Neutrophil (primary cell): ENCODE data around the gene B4GALNT3.
A peak's percentile ranks its signal among the peaks of the same experiment; 100 is the strongest.

ENCODE experiments used
- H3K27ac ChIP-seq: fragments of 200-600 bp; sonication (generic); 2 replicates; pipeline ENCODE4 v1.5.1; 2016; ENCODE audit warnings: mild to moderate bottlenecking, moderate library complexity
- H3K27me3 ChIP-seq: fragments of 200-600 bp; sonication (generic); 2 replicates; pipeline ENCODE4 v1.6.0; 2016; ENCODE audit warnings: mild to moderate bottlenecking
- H3K36me3 ChIP-seq: fragments of 200-600 bp; sonication (generic); 2 replicates; pipeline ENCODE4 v1.5.1; 2017
- H3K4me1 ChIP-seq, 2 experiments: fragments of 200-600 bp in 1 of 2; sonication (generic) in 1 of 2; 1 replicate in 1 of 2; 2 replicates in 1 of 2; pipeline versions ENCODE4 v1.5.1 to v1.6.1; 2013 to 2016; ENCODE audit warnings: low read depth in 1 of 2, low read length in 1 of 2, mild to moderate bottlenecking in 1 of 2, moderate library complexity in 1 of 2; ENCODE audit not compliant: control insufficient read depth in 1 of 2, insufficient read depth in 1 of 2
- H3K4me3 ChIP-seq, 2 experiments: fragments of 200-600 bp in 1 of 2; sonication (generic) in 1 of 2; 1 replicate in 1 of 2; 2 replicates in 1 of 2; pipeline ENCODE4 v1.5.1; 2013 to 2016; ENCODE audit warnings: low read depth in 1 of 2, low read length in 1 of 2, mild to moderate bottlenecking in 1 of 2, moderate library complexity in 1 of 2
- H3K9me3 ChIP-seq: fragments of 200-600 bp; sonication (generic); 2 replicates; pipeline ENCODE4 v1.5.1; 2016
- CTCF ChIP-seq: fragments of 200-600 bp; sonication (generic); IDR thresholded peaks from 2 replicates; pipeline ENCODE4 v1.5.1; 2016; ENCODE audit warnings: antibody characterized with exemption

Gene B4GALNT3

GRCh38 chr12:539540-540310 lies 80.0 kb downstream of the B4GALNT3 start:
- no peaks in the 10 kb centered on the region for H3K27me3 ChIP-seq
- H3K4me3 ChIP-seq, result no peak overlapping the region
- no peaks in the 10 kb centered on the region for H3K9me3 ChIP-seq
- H3K27ac ChIP-seq, result no peak overlapping the region
- H3K36me3 ChIP-seq, result no peaks in the 10 kb centered on the region
- TF ChIP-seq CTCF, result no peak
- peaks cover 33% of the 10 kb centered on the region in 2 experiments for H3K4me1 ChIP-seq

DNA sequence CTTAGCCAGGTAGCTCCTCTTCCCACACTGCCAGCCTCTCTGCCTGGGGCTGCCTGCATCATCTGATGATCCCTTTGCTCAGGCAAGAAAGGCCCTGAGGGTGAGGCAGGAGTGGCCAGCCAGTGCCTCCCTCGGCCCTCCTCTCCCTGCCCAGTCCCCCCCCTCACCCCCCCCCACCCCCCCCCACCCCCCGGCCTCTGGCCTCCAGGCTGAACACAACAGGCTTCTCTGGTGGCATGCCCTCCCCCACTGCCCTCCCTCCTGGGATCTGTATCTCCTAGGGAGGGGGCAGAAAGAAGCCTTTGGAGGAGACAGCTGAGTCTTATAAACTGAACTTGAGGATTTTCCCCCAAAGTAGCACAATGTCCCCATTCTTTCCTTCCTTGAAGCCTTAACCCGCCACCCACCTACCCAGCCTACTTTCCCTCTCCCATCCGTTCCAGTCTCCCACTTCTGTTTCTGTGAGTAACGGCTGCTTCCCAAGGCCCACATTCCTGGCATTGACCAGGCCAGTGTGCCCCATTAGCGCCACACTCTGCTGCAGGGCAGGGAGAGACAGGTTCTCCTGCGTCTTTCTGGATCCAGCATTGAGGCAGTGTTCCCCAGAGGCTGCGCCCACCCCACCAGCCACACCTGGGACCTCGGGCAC lies 82.1 kb downstream of the B4GALNT3 start:
- no peaks in the 10 kb centered on the region for H3K27me3 ChIP-seq
- no peak overlapping the region for H3K4me3 ChIP-seq
- no peaks in the 10 kb centered on the region for H3K9me3 ChIP-seq
- peaks cover 52 to 53% of the 10 kb centered on the region in 2 experiments for H3K4me1 ChIP-seq
- no peak for TF ChIP-seq CTCF
- no peak overlapping the region for H3K27ac ChIP-seq
- no peaks in the 10 kb centered on the region for H3K36me3 ChIP-seq

DNA sequence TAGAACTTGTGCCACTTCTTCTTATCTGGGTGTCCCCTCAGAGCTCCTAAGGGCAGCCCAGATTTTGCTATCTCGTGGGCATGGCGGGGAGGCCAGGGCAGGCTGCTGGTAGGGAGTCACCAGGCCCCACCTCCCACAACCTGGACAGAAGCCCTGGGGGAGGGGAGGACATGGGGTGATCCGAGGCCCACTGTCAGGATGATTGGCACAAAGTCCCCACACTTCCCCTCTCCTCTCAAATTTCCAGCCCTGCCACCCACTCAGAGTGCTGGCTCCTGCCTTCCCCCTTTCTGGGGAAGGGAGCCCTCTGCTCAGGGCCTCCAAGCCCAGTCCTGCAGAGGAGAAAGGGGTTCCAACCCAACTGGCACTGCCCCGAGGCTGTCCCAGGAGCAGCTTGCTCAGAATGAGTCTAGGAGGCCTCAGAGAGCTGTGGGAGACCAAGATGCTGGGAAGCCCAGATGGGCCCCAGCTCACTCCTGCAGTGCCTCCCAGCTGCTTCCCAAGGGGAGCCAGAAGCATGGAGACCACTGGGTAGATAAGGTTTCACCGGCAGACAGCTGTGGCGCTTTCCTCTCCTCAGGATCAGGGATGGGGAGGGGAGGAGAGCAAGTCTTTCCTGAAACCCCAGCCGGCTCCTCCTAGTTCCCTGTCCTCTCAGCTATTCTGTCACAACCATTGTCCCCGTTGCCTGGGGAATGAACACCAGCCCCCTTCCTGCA lies 82.8 kb downstream of the B4GALNT3 start:
- no peaks in the 10 kb centered on the region for H3K27me3 ChIP-seq
- no peak overlapping the region for H3K4me3 ChIP-seq
- H3K4me1 ChIP-seq, result peaks cover 57 to 59% of the 10 kb centered on the region in 2 experiments
- H3K27ac ChIP-seq, result no peak overlapping the region
- no peaks in the 10 kb centered on the region for H3K36me3 ChIP-seq
- no peak for TF ChIP-seq CTCF
- no peaks in the 10 kb centered on the region for H3K9me3 ChIP-seq

DNA sequence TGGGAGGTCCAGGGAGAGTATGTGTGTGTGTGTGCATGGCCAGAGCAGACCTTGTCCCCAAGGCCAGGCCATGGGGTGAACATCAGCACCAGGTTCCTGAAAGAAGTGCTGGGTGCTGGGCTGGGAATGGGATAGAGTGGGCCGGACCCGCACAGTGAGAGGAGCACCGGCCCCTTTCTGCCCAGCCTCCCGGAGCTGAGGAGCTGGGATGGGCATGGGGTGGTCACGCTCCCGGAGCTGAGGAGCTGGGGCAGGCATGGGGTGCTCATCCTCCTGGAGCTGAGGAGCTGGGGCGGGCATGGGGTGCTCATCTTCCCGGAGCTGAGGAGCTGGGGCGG lies 83.3 kb downstream of the B4GALNT3 start:
- Histone ChIP-seq H3K27ac (no peak overlapping the region), H3K9me3 (no peaks in the 10 kb centered on the region)

DNA sequence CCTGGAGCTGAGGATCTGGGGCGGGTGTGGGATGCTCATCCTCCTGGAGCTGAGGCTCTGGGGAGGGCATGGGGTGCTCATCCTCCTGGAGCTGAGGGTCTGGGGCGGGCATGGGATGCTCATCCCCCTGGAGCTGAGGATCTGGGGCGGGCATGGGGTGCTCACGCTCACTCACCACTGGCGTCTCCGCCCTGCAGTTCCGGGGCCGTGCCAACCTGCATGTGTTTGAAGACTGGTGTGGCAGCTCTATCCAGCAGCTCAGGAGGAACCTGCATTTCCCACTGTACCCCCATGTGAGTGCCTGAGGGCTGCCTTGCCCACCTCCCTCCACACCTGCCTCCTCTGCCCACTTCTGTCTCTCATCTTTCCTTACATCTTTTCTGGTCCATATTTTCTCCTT lies 84.4 kb downstream of the B4GALNT3 start:
- peak overlapping the region; percentile 74 for H3K27ac ChIP-seq
- no peaks in the 10 kb centered on the region for H3K9me3 ChIP-seq
- H3K4me1 ChIP-seq, result peaks cover 49 to 52% of the 10 kb centered on the region in 2 experiments
- H3K27me3 ChIP-seq, result no peaks in the 10 kb centered on the region
- peaks cover under 1% of the 10 kb centered on the region for H3K36me3 ChIP-seq
- H3K4me3 ChIP-seq, result no peak overlapping the region
- TF ChIP-seq CTCF, result no peak

More for the DNA sequence above, 83.3 kb downstream of the B4GALNT3 start:
- no peaks in the 10 kb centered on the region for H3K27me3 ChIP-seq
- no peak overlapping the region for H3K4me3 ChIP-seq
- no peaks in the 10 kb centered on the region for H3K36me3 ChIP-seq
- no peak for TF ChIP-seq CTCF
- H3K4me1 ChIP-seq, result peaks cover 57 to 59% of the 10 kb centered on the region in 2 experiments
